ENCODE results near the gene MAST1.

MAST1 gene

GRCh38 chr19:12792051-12792852 lies 46.1 kb upstream of the MAST1 start (continued):
- TF ChIP-seq, protein P1, sequence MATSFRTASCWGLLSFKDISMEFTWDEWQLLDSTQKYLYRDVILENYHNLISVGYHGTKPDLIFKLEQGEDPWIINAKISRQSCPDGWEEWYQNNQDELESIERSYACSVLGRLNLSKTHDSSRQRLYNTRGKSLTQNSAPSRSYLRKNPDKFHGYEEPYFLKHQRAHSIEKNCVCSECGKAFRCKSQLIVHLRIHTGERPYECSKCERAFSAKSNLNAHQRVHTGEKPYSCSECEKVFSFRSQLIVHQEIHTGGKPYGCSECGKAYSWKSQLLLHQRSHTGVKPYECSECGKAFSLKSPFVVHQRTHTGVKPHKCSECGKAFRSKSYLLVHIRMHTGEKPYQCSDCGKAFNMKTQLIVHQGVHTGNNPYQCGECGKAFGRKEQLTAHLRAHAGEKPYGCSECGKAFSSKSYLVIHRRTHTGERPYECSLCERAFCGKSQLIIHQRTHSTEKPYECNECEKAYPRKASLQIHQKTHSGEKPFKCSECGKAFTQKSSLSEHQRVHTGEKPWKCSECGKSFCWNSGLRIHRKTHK (tag by site-specific recombination; IDR thresholded peaks at IDR 0.05) = no peak
- TF ChIP-seq ZNF548 (tag by site-specific recombination; IDR thresholded peaks at IDR 0.05) (0 out of 2 replicates have a peak, but pooled peaks have one; percentile 26), ZNF549 (tag by site-specific recombination; IDR thresholded peaks at IDR 0.05) (no peak), ZBTB17 (tag by site-specific recombination; IDR thresholded peaks at IDR 0.05) (peak; percentile 78), ZNF24 (tag by site-specific recombination; IDR thresholded peaks at IDR 0.05) (no peak; the same call in 1 of the 2 replicates), ZNF18 (tag by site-specific recombination; IDR thresholded peaks at IDR 0.05) (no peak), HOXA7 (CRISPR knock-in tag; IDR thresholded peaks at IDR 0.05; ENCODE audit: borderline replicate concordance) (no peak), ZNF776 (tag by site-specific recombination; IDR thresholded peaks at IDR 0.05; ENCODE audit: borderline replicate concordance) (no peak), PBX3 (CRISPR knock-in tag; IDR thresholded peaks at IDR 0.05) (no peak), ZBTB10 (tag by site-specific recombination; IDR thresholded peaks at IDR 0.05) (peak; percentile 42), ZNF843 (tag by site-specific recombination; IDR thresholded peaks at IDR 0.05) (0 out of 2 replicates have a peak, but pooled peaks have one; percentile 13), KLF17 (tag by site-specific recombination; IDR thresholded peaks at IDR 0.05) (0 out of 2 replicates have a peak, but pooled peaks have one; percentile 42), BCL11B (tag by site-specific recombination; IDR thresholded peaks at IDR 0.05; ENCODE audit: low read depth) (peak; percentile 86; the same call in 1 of the 2 replicates), ZBTB20 (tag by site-specific recombination; IDR thresholded peaks at IDR 0.05) (peak; percentile 71; the same call in 1 of the 2 replicates), SALL2 (tag by site-specific recombination; IDR thresholded peaks at IDR 0.05; ENCODE audit: borderline replicate concordance) (no peak), KLF10 (tag by site-specific recombination; IDR thresholded peaks at IDR 0.05) (no peak), ZNF660 (tag by site-specific recombination; IDR thresholded peaks at IDR 0.05) (no peak), ZNF211 (tag by site-specific recombination; IDR thresholded peaks at IDR 0.05; ENCODE audit: low read depth) (no peak)
- TF ChIP-seq, protein P2, sequence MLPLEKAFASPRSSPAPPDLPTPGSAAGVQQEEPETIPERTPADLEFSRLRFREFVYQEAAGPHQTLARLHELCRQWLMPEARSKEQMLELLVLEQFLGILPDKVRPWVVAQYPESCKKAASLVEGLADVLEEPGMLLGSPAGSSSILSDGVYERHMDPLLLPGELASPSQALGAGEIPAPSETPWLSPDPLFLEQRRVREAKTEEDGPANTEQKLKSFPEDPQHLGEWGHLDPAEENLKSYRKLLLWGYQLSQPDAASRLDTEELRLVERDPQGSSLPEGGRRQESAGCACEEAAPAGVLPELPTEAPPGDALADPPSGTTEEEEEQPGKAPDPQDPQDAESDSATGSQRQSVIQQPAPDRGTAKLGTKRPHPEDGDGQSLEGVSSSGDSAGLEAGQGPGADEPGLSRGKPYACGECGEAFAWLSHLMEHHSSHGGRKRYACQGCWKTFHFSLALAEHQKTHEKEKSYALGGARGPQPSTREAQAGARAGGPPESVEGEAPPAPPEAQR (tag by site-specific recombination; IDR thresholded peaks at IDR 0.05) = no peak
- TF ChIP-seq, protein P3, sequence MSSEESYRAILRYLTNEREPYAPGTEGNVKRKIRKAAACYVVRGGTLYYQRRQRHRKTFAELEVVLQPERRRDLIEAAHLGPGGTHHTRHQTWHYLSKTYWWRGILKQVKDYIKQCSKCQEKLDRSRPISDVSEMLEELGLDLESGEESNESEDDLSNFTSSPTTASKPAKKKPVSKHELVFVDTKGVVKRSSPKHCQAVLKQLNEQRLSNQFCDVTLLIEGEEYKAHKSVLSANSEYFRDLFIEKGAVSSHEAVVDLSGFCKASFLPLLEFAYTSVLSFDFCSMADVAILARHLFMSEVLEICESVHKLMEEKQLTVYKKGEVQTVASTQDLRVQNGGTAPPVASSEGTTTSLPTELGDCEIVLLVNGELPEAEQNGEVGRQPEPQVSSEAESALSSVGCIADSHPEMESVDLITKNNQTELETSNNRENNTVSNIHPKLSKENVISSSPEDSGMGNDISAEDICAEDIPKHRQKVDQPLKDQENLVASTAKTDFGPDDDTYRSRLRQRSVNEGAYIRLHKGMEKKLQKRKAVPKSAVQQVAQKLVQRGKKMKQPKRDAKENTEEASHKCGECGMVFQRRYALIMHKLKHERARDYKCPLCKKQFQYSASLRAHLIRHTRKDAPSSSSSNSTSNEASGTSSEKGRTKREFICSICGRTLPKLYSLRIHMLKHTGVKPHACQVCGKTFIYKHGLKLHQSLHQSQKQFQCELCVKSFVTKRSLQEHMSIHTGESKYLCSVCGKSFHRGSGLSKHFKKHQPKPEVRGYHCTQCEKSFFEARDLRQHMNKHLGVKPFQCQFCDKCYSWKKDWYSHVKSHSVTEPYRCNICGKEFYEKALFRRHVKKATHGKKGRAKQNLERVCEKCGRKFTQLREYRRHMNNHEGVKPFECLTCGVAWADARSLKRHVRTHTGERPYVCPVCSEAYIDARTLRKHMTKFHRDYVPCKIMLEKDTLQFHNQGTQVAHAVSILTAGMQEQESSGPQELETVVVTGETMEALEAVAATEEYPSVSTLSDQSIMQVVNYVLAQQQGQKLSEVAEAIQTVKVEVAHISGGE (tag by site-specific recombination; conservative IDR thresholded peaks at IDR 0.05; ENCODE audit: low read depth) = peak; percentile 94
- TF ChIP-seq, protein P4, sequence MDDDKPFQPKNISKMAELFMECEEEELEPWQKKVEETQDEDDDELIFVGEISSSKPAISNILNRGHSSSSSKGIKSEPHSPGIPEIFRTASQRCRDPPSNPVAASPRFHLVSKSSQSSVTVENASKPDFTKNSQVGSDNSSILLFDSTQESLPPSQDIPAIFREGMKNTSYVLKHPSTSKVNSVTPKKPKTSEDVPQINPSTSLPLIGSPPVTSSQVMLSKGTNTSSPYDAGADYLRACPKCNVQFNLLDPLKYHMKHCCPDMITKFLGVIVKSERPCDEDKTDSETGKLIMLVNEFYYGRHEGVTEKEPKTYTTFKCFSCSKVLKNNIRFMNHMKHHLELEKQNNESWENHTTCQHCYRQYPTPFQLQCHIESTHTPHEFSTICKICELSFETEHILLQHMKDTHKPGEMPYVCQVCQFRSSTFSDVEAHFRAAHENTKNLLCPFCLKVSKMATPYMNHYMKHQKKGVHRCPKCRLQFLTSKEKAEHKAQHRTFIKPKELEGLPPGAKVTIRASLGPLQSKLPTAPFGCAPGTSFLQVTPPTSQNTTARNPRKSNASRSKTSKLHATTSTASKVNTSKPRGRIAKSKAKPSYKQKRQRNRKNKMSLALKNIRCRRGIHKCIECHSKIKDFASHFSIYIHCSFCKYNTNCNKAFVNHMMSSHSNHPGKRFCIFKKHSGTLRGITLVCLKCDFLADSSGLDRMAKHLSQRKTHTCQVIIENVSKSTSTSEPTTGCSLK (tag by site-specific recombination; IDR thresholded peaks at IDR 0.05) = no peak
